Pancreas (tissue), 10 donors: Measurements from ENCODE around the gene MTR. TPM values are rescaled to one million over a fixed set of nuclear protein-coding genes. Genes with fewer than 3 reads are reported as not detected.

Experiments used
- ATAC-seq, 4 donors: fragments of 200-7000 bp; cut with Tn5 transposase; one replicate each; pipeline versions ENCODE4 v1.8.0 to v1.9.1; 2020; ENCODE audit warnings: mild to moderate bottlenecking in 4 of 4, moderate library complexity in 4 of 4
- DNase-seq, 6 donors: peaks; one replicate each; pipeline ENCODE4 v3.0.0-alpha.2; 2020
- FAIRE-seq: peaks from 2 replicates; lab custom pipeline; 2012; peaks lifted over from hg19 to GRCh38; lab: Jason Lieb, UNC
- H3K27ac ChIP-seq, 4 donors: fragments of 200-600 bp; sonication (generic); 1 replicate in 3 of 4; 2 replicates in 1 of 4; pipeline versions ENCODE4 v1.5.0 to v1.8.0; 2020
- H3K27me3 ChIP-seq, 4 donors: fragments of 200-600 bp; one replicate each; pipeline ENCODE4 v1.8.0; 2021
- H3K36me3 ChIP-seq, 3 donors: fragments of 200-600 bp; sonication (generic) in 1 of 3; one replicate each; pipeline versions ENCODE4 v1.5.0 to v1.8.0; 2020 to 2021
- H3K4me1 ChIP-seq, 3 donors: fragments of 200-600 bp; one replicate each; pipeline ENCODE4 v1.8.0; 2021
- H3K4me3 ChIP-seq, 4 donors: fragments of 200-600 bp; sonication (generic) in 2 of 4; one replicate each; pipeline versions ENCODE4 v1.5.0 to v1.8.0; 2020 to 2021
- H3K9me3 ChIP-seq, 4 donors: fragments of 200-600 bp; one replicate each; pipeline ENCODE4 v1.8.0; 2021
- WGBS, 2 donors: extraction: QIAGEN DNeasy Blood & Tissue Kit; methylation state at CpG; one replicate each; pipeline ENCODE4 v1.1.7; 2013; 5-methylcytosine and 5-hydroxymethylcytosine counted together
- intact Hi-C, 3 donors: fragments of 100-400 bp; cut with DNase I; formaldehyde crosslinking; loops; one replicate each; pipeline versions ENCODE4 v1.11.1 to v1.14.2; 2022
- polyA plus RNA-seq, 2 donors: library from polyadenylated mRNA; stranded (reverse); fragments of 200-250 nt; gene quantifications; one replicate each; pipeline ENCODE4 v1.2.3, GENCODE V29; 2013
- total RNA-seq, 6 donors: library from RNA; stranded (reverse); fragmentation: NEBNext Ultra II Directional in 4 of 6; extraction: Animal tissue kit (Norgen Biotek cat#: 25700) in 4 of 6; gene quantifications; one replicate each; pipeline versions ENCODE4 v1.2.1 to v1.2.4, GENCODE V29; 2021 to 2023
- TF ChIP-seq, protein P1 (sequence below), 4 donors: fragments of 200-600 bp; sonication (generic) in 3 of 4; IDR thresholded peaks; one replicate each; pipeline versions ENCODE4 v1.5.0 to v1.8.0; 2021; ENCODE audit warnings: antibody characterized with exemption in 4 of 4
- donor health status: healthy with polysubstance abuse.
- donor health status: DM: no; HTN: no; CAD: no; lungs with moderate emphysema.
- donor health status: DM: no; HTN: no; CAD: no.
- donor health status: control.
- donor health status: control.
- donor health status: Bipolar disorder and iron deficiency.
- donor health status: DM: yes; HTN: yes; CAD: no.
- donor health status: DM: no; HTN: no; CAD: no.
- donor health status: DM: no; HTN: no; CAD: no.
- donor health status: DM: yes; HTN: yes; CAD: no.

MTR gene
- total and polyA plus RNA-seq, 8 donors: 8.1 to 29.1 (median 24.3) TPM

DNA sequence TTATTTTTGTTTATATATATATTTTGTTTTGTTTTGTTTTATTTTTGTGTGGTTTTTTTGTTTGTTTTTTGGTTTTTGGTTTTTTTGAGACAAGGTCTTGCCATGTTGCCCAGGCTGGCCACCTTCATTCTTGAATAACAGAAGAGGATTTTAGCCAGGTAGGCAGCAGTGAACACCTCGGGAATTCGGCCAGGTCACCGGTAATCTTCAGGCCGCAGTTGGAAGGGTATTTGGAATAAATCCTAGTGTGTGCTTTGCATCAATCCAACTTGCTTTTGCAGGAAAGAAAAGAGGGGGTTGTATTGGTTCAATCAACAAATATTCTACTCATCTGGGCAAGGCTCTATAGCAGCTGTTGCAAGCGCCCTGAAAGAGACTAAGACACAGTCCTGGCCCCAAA lies 155.3 kb downstream of the MTR start:
- no peaks in the 10 kb centered on the region for H3K4me1 ChIP-seq
- H3K27ac ChIP-seq: no peak overlapping the region
- H3K36me3 ChIP-seq: no peaks in the 10 kb centered on the region
- H3K27me3 ChIP-seq: no peaks in the 10 kb centered on the region
- intact Hi-C loops: no loop called here
- no peak for ATAC-seq
- TF ChIP-seq, protein P1, sequence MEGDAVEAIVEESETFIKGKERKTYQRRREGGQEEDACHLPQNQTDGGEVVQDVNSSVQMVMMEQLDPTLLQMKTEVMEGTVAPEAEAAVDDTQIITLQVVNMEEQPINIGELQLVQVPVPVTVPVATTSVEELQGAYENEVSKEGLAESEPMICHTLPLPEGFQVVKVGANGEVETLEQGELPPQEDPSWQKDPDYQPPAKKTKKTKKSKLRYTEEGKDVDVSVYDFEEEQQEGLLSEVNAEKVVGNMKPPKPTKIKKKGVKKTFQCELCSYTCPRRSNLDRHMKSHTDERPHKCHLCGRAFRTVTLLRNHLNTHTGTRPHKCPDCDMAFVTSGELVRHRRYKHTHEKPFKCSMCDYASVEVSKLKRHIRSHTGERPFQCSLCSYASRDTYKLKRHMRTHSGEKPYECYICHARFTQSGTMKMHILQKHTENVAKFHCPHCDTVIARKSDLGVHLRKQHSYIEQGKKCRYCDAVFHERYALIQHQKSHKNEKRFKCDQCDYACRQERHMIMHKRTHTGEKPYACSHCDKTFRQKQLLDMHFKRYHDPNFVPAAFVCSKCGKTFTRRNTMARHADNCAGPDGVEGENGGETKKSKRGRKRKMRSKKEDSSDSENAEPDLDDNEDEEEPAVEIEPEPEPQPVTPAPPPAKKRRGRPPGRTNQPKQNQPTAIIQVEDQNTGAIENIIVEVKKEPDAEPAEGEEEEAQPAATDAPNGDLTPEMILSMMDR (IDR thresholded peaks at IDR 0.05): no peak
- H3K4me3 ChIP-seq: no peak overlapping the region
- no peaks in the 10 kb centered on the region for H3K9me3 ChIP-seq
- no peak for DNase-seq
- WGBS, 2 donors: 72 to 93% methylated on average over 5 of the region's 5 CpGs
- no peak for FAIRE-seq

DNA sequence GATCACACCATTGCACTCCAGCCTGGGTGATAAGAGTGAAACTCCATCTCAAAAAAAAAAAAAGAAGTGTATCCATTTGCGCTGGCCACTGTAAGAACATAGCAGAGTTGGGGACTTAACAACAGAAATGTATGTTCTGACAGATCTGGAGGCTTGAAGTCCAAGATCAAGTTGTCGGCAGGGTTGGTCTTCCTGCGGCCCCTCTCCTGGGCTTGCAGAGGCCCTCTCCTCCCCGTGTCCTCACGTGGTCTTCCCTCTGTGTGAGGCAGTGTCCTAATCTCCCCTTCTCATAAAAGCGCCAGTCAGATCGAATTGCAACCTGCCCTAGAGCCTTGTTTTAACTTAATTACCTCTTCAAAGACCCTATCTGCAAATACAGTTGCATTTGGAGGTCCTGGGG lies 156.6 kb downstream of the MTR start:
- intact Hi-C loops: no loop called here
- 31 to 42% methylated on average over 7 of the region's 7 CpGs for WGBS, 2 donors
- Histone ChIP-seq H3K4me1 (no peaks in the 10 kb centered on the region), H3K4me3 (no peak overlapping the region), H3K36me3 (no peaks in the 10 kb centered on the region), H3K9me3 (no peaks in the 10 kb centered on the region), H3K27ac (no peak overlapping the region), H3K27me3 (no peaks in the 10 kb centered on the region)
- ATAC-seq (no peak), DNase-seq (no peak), FAIRE-seq (no peak)
- TF ChIP-seq, protein P1 (IDR thresholded peaks at IDR 0.05): no peak

DNA sequence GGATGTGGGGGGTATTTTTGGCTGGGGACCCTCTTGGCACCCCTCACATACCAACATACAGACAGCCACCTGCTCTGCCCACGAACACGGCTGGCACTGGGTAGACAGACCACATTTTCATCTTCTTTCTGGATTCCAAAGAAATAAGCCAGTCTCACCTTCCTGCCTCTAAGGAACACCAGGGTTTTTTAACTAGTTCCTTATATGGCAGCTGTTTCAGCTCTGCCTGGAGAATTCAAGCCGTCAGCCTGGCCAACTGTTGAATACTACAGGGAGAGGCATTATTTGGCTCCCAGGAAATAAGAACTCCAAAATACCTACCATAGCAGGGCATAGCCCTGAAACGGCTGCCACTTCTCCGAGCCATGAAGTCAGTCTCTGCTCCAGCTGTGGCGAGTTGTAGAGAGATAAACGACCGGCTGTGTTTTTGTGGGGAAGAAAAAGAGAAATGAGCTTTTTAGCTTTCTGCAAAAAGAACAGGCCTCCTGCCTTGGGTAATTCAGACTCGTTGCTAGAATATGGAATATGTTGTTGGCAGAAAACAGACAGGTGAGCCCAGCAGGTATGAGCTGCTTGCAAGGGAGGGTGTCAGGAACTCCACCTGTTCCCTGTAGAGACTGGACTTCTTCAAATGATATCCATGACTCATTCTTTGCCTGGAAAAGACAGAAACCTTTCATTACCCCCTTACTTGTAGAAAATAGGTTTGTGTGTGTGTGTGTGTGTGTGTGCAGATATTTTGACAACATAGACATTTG lies 157.3 kb downstream of the MTR start:
- TF ChIP-seq, protein P1 (IDR thresholded peaks at IDR 0.05): no peak
- Histone ChIP-seq H3K9me3 (no peaks in the 10 kb centered on the region), H3K4me3 (no peak overlapping the region), H3K27me3 (no peaks in the 10 kb centered on the region), H3K36me3 (no peaks in the 10 kb centered on the region), H3K27ac (no peak overlapping the region), H3K4me1 (no peaks in the 10 kb centered on the region)
- no peak for FAIRE-seq
- ATAC-seq: no peak
- WGBS, 2 donors: 31 to 42% methylated on average over 9 of the region's 9 CpGs
- no peak for DNase-seq
- intact Hi-C loops: no loop called here

DNA sequence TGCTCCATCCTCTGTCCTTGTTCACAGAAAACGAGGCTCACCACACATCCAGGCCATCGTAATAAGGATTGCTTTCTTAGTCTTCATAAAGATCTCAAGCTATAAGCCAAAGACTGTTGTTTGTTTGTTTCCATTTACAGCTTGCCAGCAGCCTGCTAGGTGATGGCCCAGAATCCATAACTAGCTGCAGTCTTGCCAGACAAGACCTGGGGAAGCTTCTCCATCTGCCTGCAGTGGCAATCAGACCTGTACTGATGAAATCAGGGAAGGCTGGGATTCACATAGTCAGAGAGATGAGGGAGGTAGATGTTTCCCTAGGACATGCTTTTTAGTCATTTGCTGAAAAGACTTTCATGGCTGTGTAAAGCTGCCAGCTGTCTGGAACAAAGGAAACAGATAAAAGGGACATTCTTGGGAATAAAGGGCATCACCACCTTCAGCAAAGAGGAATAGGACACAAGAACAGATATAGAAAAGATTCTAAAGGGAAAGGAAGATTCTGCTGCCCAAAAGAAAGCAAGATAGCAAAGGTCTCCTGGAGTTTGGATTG lies 158.1 kb downstream of the MTR start:
- 63 to 67% methylated on average over 2 of the region's 2 CpGs for WGBS, 2 donors
- intact Hi-C loops: no loop called here
- no peak for ATAC-seq

More for the DNA sequence above, 158.1 kb downstream of the MTR start:
- Histone ChIP-seq H3K27ac (no peak overlapping the region), H3K36me3 (no peaks in the 10 kb centered on the region), H3K9me3 (no peaks in the 10 kb centered on the region), H3K4me1 (no peaks in the 10 kb centered on the region), H3K4me3 (no peak overlapping the region), H3K27me3 (no peaks in the 10 kb centered on the region)
- no peak for DNase-seq
- TF ChIP-seq, protein P1 (IDR thresholded peaks at IDR 0.05): no peak
- FAIRE-seq: no peak

Other genes with a start within 250 kb of the MTR start
- gene HEATR1, start 190.8 kb upstream of the MTR start, total RNA-seq: 10 to 100 TPM; 13.7 to 21.2 (median 16.8) TPM
- gene HEATR1, start 190.8 kb upstream of the MTR start, polyA plus RNA-seq: 1 to 10 TPM; 4.1 to 4.8 TPM
- gene ACTN2, start 108.8 kb upstream of the MTR start, total RNA-seq: 1 to 10 TPM in 4 of 6 donors, under 1 TPM in 2; 0.95 to 2.1 (median 1.4) TPM
- gene ACTN2, start 108.8 kb upstream of the MTR start, polyA plus RNA-seq: 1 to 10 TPM; 2.7 to 4.6 TPM
- gene MT1HL1, start 209.1 kb downstream of the MTR start, total RNA-seq: not detected
- gene MT1HL1, start 209.1 kb downstream of the MTR start, polyA plus RNA-seq: not detected
- gene RYR2, start 246.9 kb downstream of the MTR start, total RNA-seq: 1 to 10 TPM; 2.5 to 6.9 (median 4.8) TPM
- 1 to 10 TPM; 1.6 to 1.7 TPM for gene RYR2, start 246.9 kb downstream of the MTR start, polyA plus RNA-seq